Endothelial cell of umbilical vein (primary cell): Measurements from ENCODE around the gene KIF15. TPM values are rescaled to one million over a fixed set of nuclear protein-coding genes. Genes with fewer than 3 reads are reported as not detected.

Source experiments
- BruUV-seq: library from RNA; stranded (reverse); fragments of 400-500 nt; replicated peaks from 2 replicates; lab custom pipeline; 2021; lab: Mats Ljungman, UMichigan
- CTCF ChIA-PET: fragments of 300-600, 350-600 bp; sonication (Branson Sonifier 250); formaldehyde crosslinking; loops from one replicate; lab custom pipeline; 2021; ENCODE audit warnings: antibody characterized with exemption, inconsistent platforms; lab: Charles Lee
- POLR2A ChIA-PET: fragments of 300-600, 350-600 bp; sonication (Branson Sonifier 250); formaldehyde crosslinking; loops from one replicate; lab custom pipeline; 2021; ENCODE audit warnings: antibody characterized with exemption, inconsistent platforms; lab: Charles Lee
- DNase-seq: peaks from one replicate; pipeline ENCODE4 v3.0.0-alpha.2; 2011; ENCODE audit warnings: low read depth, low spot score
- FAIRE-seq: peaks from 2 replicates; lab custom pipeline; 2011; peaks lifted over from hg19 to GRCh38; lab: Jason Lieb, UNC
- H2AFZ ChIP-seq: 2 replicates; pipeline ENCODE4 v1.6.0; 2012; ENCODE audit warnings: low read depth, low read length, control low read depth, inconsistent platforms
- H3K27ac ChIP-seq: 2 replicates; pipeline ENCODE4 v1.5.1; 2011; ENCODE audit warnings: low read depth, mild to moderate bottlenecking, control low read depth, low read length, moderate library complexity; ENCODE audit not compliant: insufficient read depth
- H3K27me3 ChIP-seq, 2 experiments: 2 replicates each; pipeline versions ENCODE4 v1.6.0 to v1.6.1; 2011; ENCODE audit warnings: low read length in 2 of 2, mixed read lengths in 1 of 2; ENCODE audit not compliant: control insufficient read depth in 2 of 2, insufficient read depth in 2 of 2
- H3K36me3 ChIP-seq, 2 experiments: 2 replicates in 1 of 2; 3 replicates in 1 of 2; pipeline ENCODE4 v1.5.1; 2011; ENCODE audit warnings: low read length in 2 of 2, mild to moderate bottlenecking in 1 of 2, moderate library complexity in 1 of 2; ENCODE audit not compliant: control insufficient read depth in 2 of 2, insufficient read depth in 2 of 2; ENCODE audit errors: extremely low read depth in 1 of 2
- H3K4me1 ChIP-seq: 3 replicates; pipeline ENCODE4 v1.5.1; 2011; ENCODE audit warnings: mild to moderate bottlenecking, low read length; ENCODE audit not compliant: control insufficient read depth, insufficient read depth; ENCODE audit errors: extremely low read depth
- H3K4me2 ChIP-seq: 2 replicates; pipeline ENCODE4 v1.6.1; 2011; ENCODE audit warnings: low read length, control low read depth, mixed read lengths; ENCODE audit not compliant: insufficient read depth
- H3K4me3 ChIP-seq, 3 experiments: fragments of 200-600 bp in 1 of 3; sonication (generic), shearing (Covaris generic) in 1 of 3; replicated peaks in 1 of 3; 2 replicates each; pipeline ENCODE4 v1.5.1; 2011 to 2016; ENCODE audit warnings: control low read depth in 3 of 3, low read length in 3 of 3, mild to moderate bottlenecking in 2 of 3, inconsistent platforms in 1 of 3, low read depth in 1 of 3, moderate library complexity in 1 of 3; ENCODE audit not compliant: insufficient read depth in 1 of 3
- H3K79me2 ChIP-seq: 2 replicates; pipeline ENCODE4 v1.6.0; 2012; ENCODE audit warnings: low read length, inconsistent platforms; ENCODE audit not compliant: control insufficient read depth, insufficient read depth
- H3K9ac ChIP-seq: replicated peaks from 2 replicates; pipeline ENCODE3; 2011; ENCODE audit warnings: low read length, control low read depth; ENCODE audit not compliant: insufficient read depth; ENCODE audit errors: extremely low read depth
- H3K9me1 ChIP-seq: replicated peaks from 3 replicates; pipeline ENCODE4 v1.6.0; 2011; ENCODE audit warnings: mild to moderate bottlenecking, low read length; ENCODE audit not compliant: control insufficient read depth, insufficient read depth; ENCODE audit errors: extremely low read depth
- H3K9me3 ChIP-seq: replicated peaks from 2 replicates; pipeline ENCODE4 v1.5.1; 2012; ENCODE audit warnings: low read length, inconsistent platforms; ENCODE audit not compliant: control insufficient read depth, insufficient read depth
- H4K20me1 ChIP-seq: replicated peaks from 2 replicates; pipeline ENCODE3; 2011; ENCODE audit warnings: mild to moderate bottlenecking, low read length; ENCODE audit not compliant: control insufficient read depth, insufficient read depth; ENCODE audit errors: extremely low read depth
- EZH2 ChIP-seq: IDR thresholded peaks from 2 replicates; pipeline ENCODE4 v1.6.1; 2012; ENCODE audit warnings: borderline replicate concordance, low read depth, mild to moderate bottlenecking, moderate library complexity, low read length, inconsistent platforms; ENCODE audit not compliant: severe bottlenecking
- FOS ChIP-seq: IDR thresholded peaks from 2 replicates; pipeline ENCODE4 v1.6.1; 2011; ENCODE audit warnings: mild to moderate bottlenecking, low read length, moderate library complexity, borderline replicate concordance; ENCODE audit not compliant: insufficient read depth
- GATA2 ChIP-seq: IDR thresholded peaks from 2 replicates; pipeline ENCODE4 v1.7.0; 2011; ENCODE audit warnings: low read depth, mild to moderate bottlenecking, moderate library complexity, mixed read lengths, low read length; ENCODE audit not compliant: insufficient read length, insufficient read depth
- JUN ChIP-seq: IDR thresholded peaks from 2 replicates; pipeline ENCODE4 v1.6.1; 2011; ENCODE audit warnings: borderline replicate concordance, low read depth; ENCODE audit not compliant: insufficient read length, insufficient read depth
- MYC ChIP-seq: IDR thresholded peaks from one replicate; pipeline ENCODE4 v1.6.1; 2011; ENCODE audit warnings: mild to moderate bottlenecking, low read depth, low read length
- POLR2A ChIP-seq: IDR thresholded peaks from 2 replicates; pipeline ENCODE4 v1.6.1; 2012; ENCODE audit warnings: low read depth, mild to moderate bottlenecking, control low read depth, low read length
- POLR2AphosphoS5 ChIP-seq: IDR thresholded peaks from 2 replicates; pipeline ENCODE4 v1.6.1; 2012; ENCODE audit warnings: low read depth, mild to moderate bottlenecking, control low read depth, low read length, moderate library complexity; ENCODE audit not compliant: insufficient read depth
- dilution Hi-C: fragments of 300-500 bp; cut with MboI; formaldehyde crosslinking; loops from one replicate; pipeline ENCODE4 v1.15.0; 2019; ENCODE audit warnings: low sequenced_read_pairs; ENCODE audit not compliant: extremely low pct_ligation_motif_present
- intact Hi-C: fragments of 100-400 bp; cut with micrococcal nuclease; formaldehyde crosslinking; loops from one replicate; pipeline ENCODE4 v1.10.0; 2022
- polyA plus RNA-seq, 4 experiments: library from polyadenylated mRNA; depleted of rRNA in 3 of 4; stranded (reverse) in 3 of 4; unstranded in 1 of 4; fragments of >200 nt; gene quantifications; 2 replicates each; pipeline versions ENCODE4 v1.2.1 to v1.2.3, GENCODE V29; 2011 to 2012; ENCODE audit warnings: missing spikeins in 1 of 4
- total RNA-seq: library from RNA; stranded (reverse); gene quantifications from 2 replicates; pipeline ENCODE4 v1.2.3, GENCODE V29; 2021
- TF ChIP-seq, protein P1 (sequence below): IDR thresholded peaks from 2 replicates; pipeline ENCODE4 v1.6.1; 2011; ENCODE audit not compliant: insufficient read depth, insufficient read length
- TF ChIP-seq, protein P2 (sequence below), 2 donors: IDR thresholded peaks; 1 replicate in 1 of 2; 2 replicates in 1 of 2; pipeline ENCODE4 v1.5.1; 2011; ENCODE audit warnings: low read length in 2 of 2, mild to moderate bottlenecking in 2 of 2, moderate library complexity in 2 of 2, control low read depth in 1 of 2, inconsistent platforms in 1 of 2, low read depth in 1 of 2; ENCODE audit not compliant: insufficient read depth in 1 of 2; ENCODE audit errors: extremely low read depth in 1 of 2

KIF15 gene
- total and polyA plus RNA-seq, 2 donors (not counting 3 experiments of a cell fraction or from before 2014, with no cell fraction given): 2.2 to 21.6 TPM

GRCh38 chr3:44721231-44722102 is 40.1 kb upstream of the KIF15 start:
- H3K4me2 ChIP-seq: no peak overlapping the region
- H2AFZ ChIP-seq: no peak overlapping the region
- no peak for TF ChIP-seq POLR2AphosphoS5
- no peak for TF ChIP-seq GATA2
- no peak for TF ChIP-seq MYC
- TF ChIP-seq, protein P1, sequence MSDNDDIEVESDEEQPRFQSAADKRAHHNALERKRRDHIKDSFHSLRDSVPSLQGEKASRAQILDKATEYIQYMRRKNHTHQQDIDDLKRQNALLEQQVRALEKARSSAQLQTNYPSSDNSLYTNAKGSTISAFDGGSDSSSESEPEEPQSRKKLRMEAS: no peak
- TF ChIP-seq FOS: no peak
- no peak for TF ChIP-seq EZH2
- TF ChIP-seq, protein P2, sequence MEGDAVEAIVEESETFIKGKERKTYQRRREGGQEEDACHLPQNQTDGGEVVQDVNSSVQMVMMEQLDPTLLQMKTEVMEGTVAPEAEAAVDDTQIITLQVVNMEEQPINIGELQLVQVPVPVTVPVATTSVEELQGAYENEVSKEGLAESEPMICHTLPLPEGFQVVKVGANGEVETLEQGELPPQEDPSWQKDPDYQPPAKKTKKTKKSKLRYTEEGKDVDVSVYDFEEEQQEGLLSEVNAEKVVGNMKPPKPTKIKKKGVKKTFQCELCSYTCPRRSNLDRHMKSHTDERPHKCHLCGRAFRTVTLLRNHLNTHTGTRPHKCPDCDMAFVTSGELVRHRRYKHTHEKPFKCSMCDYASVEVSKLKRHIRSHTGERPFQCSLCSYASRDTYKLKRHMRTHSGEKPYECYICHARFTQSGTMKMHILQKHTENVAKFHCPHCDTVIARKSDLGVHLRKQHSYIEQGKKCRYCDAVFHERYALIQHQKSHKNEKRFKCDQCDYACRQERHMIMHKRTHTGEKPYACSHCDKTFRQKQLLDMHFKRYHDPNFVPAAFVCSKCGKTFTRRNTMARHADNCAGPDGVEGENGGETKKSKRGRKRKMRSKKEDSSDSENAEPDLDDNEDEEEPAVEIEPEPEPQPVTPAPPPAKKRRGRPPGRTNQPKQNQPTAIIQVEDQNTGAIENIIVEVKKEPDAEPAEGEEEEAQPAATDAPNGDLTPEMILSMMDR (IDR thresholded peaks at IDR 0.05; ENCODE audit: extremely low read depth in 1 of 2, insufficient read depth in 1 of 2, low read depth in 1 of 2, low read length in 2 of 2): no peak
- no peak for TF ChIP-seq JUN
- no peak for TF ChIP-seq POLR2A
- no peak overlapping the region for H3K27ac ChIP-seq
- peaks cover 34% of the 10 kb centered on the region for H3K9me3 ChIP-seq
- no peaks in the 10 kb centered on the region for H3K27me3 ChIP-seq
- DNase-seq: no peak
- no TSS peak for BruUV-seq
- no peaks in the 10 kb centered on the region for H4K20me1 ChIP-seq
- CTCF ChIA-PET: interaction anchor here (2.0 kb wide), 1 partner anchor 9 kb away, joined by 7 read pairs; the partner anchor contains the start of gene ZNF502
- H3K4me1 ChIP-seq: no peaks in the 10 kb centered on the region
- no peak overlapping the region for H3K9ac ChIP-seq
- POLR2A ChIA-PET: no interaction called here
- no peaks in the 10 kb centered on the region for H3K79me2 ChIP-seq
- intact Hi-C loops: no loop called here
- H3K4me3 ChIP-seq: no peak overlapping the region
- H3K9me1 ChIP-seq: no peaks in the 10 kb centered on the region
- peaks cover 4 to 10% of the 10 kb centered on the region in 2 experiments for H3K36me3 ChIP-seq
- FAIRE-seq: peak; percentile 40
- dilution Hi-C loops: no loop called here
